ENCODE results near the gene ACSL6. TPM values are rescaled to one million over a fixed set of nuclear protein-coding genes. Genes with fewer than 3 reads are reported as not detected.

The ACSL6 gene
- total RNA-seq, 2 donors from 2014 or later = 0.23 to 7.9 TPM

- TF ChIP-seq, protein P1, sequence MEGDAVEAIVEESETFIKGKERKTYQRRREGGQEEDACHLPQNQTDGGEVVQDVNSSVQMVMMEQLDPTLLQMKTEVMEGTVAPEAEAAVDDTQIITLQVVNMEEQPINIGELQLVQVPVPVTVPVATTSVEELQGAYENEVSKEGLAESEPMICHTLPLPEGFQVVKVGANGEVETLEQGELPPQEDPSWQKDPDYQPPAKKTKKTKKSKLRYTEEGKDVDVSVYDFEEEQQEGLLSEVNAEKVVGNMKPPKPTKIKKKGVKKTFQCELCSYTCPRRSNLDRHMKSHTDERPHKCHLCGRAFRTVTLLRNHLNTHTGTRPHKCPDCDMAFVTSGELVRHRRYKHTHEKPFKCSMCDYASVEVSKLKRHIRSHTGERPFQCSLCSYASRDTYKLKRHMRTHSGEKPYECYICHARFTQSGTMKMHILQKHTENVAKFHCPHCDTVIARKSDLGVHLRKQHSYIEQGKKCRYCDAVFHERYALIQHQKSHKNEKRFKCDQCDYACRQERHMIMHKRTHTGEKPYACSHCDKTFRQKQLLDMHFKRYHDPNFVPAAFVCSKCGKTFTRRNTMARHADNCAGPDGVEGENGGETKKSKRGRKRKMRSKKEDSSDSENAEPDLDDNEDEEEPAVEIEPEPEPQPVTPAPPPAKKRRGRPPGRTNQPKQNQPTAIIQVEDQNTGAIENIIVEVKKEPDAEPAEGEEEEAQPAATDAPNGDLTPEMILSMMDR (IDR thresholded peaks at IDR 0.05) = no peak
- TF ChIP-seq POLR2A (IDR thresholded peaks at IDR 0.05) = no peak
- no peak for TF ChIP-seq POLR2AphosphoS5 (IDR thresholded peaks at IDR 0.05)
- Histone ChIP-seq H3K27ac (no peak overlapping the region), H3K36me3 (no peaks in the 10 kb centered on the region), H3K9me3 (no peaks in the 10 kb centered on the region), H3K4me3 (no peak overlapping the region), H3K27me3 (replicated peaks; ENCODE audit: insufficient read depth) (no peaks in the 10 kb centered on the region), H3K4me1 (replicated peaks) (no peaks in the 10 kb centered on the region)
- 95% methylated on average over 6 of the region's 7 CpGs for WGBS
- intact Hi-C loops (cut with DNase I) = no loop called here
- no peak for DNase-seq (ENCODE audit: low spot score)
Measured at GRCh38 chr5:131994090-131994489, 17.4 kb downstream of the ACSL6 start.

DNA sequence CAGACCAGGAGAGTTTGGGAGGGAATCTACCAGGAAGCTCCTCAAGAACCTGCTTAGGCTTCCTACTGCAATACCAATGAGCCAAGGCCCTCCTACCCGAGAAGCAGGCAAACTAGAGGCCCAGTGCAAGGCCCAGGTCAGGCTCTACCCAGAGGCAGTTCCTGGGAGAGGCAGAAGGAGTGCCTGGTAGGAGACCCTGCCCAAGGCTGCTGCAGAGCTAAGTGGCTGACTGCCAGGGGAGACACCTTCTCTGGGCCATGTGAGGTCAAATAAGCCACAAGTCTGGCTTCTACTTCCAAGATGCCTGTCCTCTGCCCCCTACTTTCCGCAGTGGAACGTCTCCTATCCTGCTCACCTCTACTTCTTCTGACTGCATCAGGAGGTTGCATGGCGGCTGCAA, 17.8 kb downstream of the ACSL6 start:
- TF ChIP-seq, protein P1 (IDR thresholded peaks at IDR 0.05) = no peak
- Histone ChIP-seq H3K9me3 (no peaks in the 10 kb centered on the region), H3K4me3 (no peak overlapping the region), H3K36me3 (no peaks in the 10 kb centered on the region), H3K27me3 (replicated peaks; ENCODE audit: insufficient read depth) (no peaks in the 10 kb centered on the region), H3K27ac (no peak overlapping the region), H3K4me1 (replicated peaks) (no peaks in the 10 kb centered on the region)
- intact Hi-C loops (cut with DNase I) = no loop called here
- WGBS = 90% methylated on average over 4 of the region's 4 CpGs
- DNase-seq (ENCODE audit: low spot score) = no peak

DNA sequence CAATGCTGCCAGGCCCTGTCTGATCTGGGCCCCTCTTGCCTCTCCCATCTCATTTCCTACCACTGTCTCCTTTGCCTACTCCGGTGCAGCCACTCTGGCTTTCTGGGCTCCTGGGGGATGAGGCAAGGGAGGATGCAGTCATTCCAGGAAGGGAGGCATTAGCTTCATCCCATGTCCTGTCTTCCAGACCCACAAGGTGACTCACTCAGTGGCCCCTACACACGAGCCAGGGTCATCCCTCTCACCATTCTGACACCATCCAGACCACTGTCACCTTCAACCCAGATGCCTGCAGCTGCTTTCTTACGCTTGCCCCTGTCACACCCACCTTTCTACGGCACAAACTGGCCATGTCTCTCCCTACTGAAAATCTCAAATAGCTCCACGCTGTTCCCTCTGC, 19.1 kb downstream of the ACSL6 start:
- Histone ChIP-seq H3K36me3 (no peaks in the 10 kb centered on the region), H3K4me3 (no peak overlapping the region), H3K4me1 (replicated peaks) (no peaks in the 10 kb centered on the region), H3K9me3 (no peaks in the 10 kb centered on the region), H3K27me3 (replicated peaks; ENCODE audit: insufficient read depth) (no peaks in the 10 kb centered on the region), H3K27ac (no peak overlapping the region)
- 85% methylated on average over 5 of the region's 5 CpGs for WGBS
- TF ChIP-seq, protein P1 (IDR thresholded peaks at IDR 0.05) = no peak
- TF ChIP-seq POLR2A (IDR thresholded peaks at IDR 0.05) (no peak), POLR2AphosphoS5 (IDR thresholded peaks at IDR 0.05) (no peak)
- intact Hi-C loops (cut with DNase I) = no loop called here
- no peak for DNase-seq (ENCODE audit: low spot score)

DNA sequence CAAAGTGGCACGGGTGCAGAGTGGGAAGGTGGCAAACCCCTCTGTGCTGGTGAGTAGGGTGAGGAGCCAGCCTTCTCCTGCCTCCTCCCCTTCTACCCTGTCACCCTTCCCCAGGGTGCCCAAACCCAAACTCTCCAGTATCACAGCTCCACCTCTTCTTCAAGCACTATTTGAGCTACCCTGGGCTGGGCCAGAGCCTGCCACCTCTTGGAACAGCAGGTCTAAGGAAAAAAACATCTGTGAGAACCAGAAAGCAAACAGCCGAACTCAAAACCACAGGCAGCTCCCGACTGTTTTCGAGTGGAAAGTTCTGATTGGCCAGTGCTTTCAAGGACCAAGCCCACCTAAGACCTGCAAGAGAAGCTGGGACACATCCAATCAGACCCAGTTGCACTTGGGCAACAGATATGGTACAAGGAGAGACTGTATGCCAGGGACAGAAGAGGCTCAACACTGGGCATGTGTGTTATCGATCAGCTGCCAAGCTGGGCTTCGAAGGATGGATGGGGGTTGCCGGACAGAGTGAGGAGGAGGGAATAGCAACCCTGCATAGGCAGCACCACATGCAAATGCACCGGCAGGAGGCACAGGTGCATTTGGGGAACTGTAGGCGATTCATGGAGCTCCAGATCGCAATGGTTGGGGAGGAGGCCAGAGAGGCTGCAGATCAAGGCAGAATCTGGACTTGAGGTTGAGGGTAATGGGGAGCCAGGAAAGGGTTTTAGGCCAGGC, 19.7 kb downstream of the ACSL6 start:
- no peaks in the 10 kb centered on the region for H3K36me3 ChIP-seq
- no peaks in the 10 kb centered on the region for H3K27me3 ChIP-seq (replicated peaks; ENCODE audit: insufficient read depth)
- TF ChIP-seq, protein P1 (IDR thresholded peaks at IDR 0.05) = no peak
- TF ChIP-seq POLR2A (IDR thresholded peaks at IDR 0.05) = no peak
- no peak overlapping the region for H3K27ac ChIP-seq
- 50% methylated on average over 10 of the region's 10 CpGs for WGBS
- H3K4me3 ChIP-seq = no peak overlapping the region
- no peaks in the 10 kb centered on the region for H3K9me3 ChIP-seq
- DNase-seq (ENCODE audit: low spot score) = no peak
- no peaks in the 10 kb centered on the region for H3K4me1 ChIP-seq (replicated peaks)
- intact Hi-C loops (cut with DNase I) = no loop called here

- no peaks in the 10 kb centered on the region for H3K9me3 ChIP-seq
- intact Hi-C loops (cut with DNase I) = no loop called here
- 96% methylated on average over 13 of the region's 13 CpGs for WGBS
Measured at GRCh38 chr5:131990716-131991115, 20.7 kb downstream of the ACSL6 start.

More at GRCh38 chr5:131990716-131991115, 20.7 kb downstream of the ACSL6 start:
- Histone ChIP-seq H3K36me3 (no peaks in the 10 kb centered on the region), H3K27me3 (replicated peaks; ENCODE audit: insufficient read depth) (no peaks in the 10 kb centered on the region), H3K4me3 (no peak overlapping the region), H3K27ac (no peak overlapping the region), H3K4me1 (replicated peaks) (no peaks in the 10 kb centered on the region)
- no peak for DNase-seq (ENCODE audit: low spot score)
- TF ChIP-seq, protein P1 (IDR thresholded peaks at IDR 0.05) = no peak
- no peak for TF ChIP-seq POLR2AphosphoS5 (IDR thresholded peaks at IDR 0.05)
- no peak for TF ChIP-seq POLR2A (IDR thresholded peaks at IDR 0.05)
